ENCODE results near the gene TMCC3.

DNA sequence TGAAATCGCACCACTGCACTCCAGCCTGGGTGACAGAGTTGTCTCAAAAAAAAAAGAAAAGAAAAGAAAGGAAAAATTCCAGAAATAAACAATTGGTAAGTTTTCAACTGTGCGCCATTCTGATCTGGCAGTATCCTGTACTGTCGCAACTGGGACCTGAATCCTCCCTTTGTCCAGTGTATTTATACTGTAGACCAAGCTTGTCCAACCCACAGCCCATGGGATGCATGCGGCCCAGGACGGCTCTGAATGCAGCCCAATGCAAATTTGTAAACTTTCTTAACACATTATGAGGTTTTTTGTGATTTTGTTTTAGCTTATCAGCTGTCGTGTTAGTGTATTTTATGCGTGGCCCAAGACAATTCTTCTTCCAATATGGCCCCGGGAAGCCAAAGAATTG is 84.7 kb downstream of the TMCC3 start:
- TF ChIP-seq, protein P1, sequence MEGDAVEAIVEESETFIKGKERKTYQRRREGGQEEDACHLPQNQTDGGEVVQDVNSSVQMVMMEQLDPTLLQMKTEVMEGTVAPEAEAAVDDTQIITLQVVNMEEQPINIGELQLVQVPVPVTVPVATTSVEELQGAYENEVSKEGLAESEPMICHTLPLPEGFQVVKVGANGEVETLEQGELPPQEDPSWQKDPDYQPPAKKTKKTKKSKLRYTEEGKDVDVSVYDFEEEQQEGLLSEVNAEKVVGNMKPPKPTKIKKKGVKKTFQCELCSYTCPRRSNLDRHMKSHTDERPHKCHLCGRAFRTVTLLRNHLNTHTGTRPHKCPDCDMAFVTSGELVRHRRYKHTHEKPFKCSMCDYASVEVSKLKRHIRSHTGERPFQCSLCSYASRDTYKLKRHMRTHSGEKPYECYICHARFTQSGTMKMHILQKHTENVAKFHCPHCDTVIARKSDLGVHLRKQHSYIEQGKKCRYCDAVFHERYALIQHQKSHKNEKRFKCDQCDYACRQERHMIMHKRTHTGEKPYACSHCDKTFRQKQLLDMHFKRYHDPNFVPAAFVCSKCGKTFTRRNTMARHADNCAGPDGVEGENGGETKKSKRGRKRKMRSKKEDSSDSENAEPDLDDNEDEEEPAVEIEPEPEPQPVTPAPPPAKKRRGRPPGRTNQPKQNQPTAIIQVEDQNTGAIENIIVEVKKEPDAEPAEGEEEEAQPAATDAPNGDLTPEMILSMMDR (IDR thresholded peaks at IDR 0.05; ENCODE audit: low read length), result no peak
- TF ChIP-seq EZH2phosphoT487 (IDR thresholded peaks at IDR 0.05; ENCODE audit: low read length) (no peak), EZH2 (optimal IDR thresholded peaks at IDR 0.05; ENCODE audit: low read depth, low read length) (no peak)

Measured in MM.1S (cell line).